Tibial nerve (tissue), 4 donors: ENCODE data around the gene ATP6AP1. TPM values are rescaled to one million over a fixed set of nuclear protein-coding genes. Genes with fewer than 3 reads are reported as not detected.

Source experiments
- DNase-seq, 2 donors: peaks; one replicate each; pipeline ENCODE4 v3.0.0-alpha.2; 2019; ENCODE audit warnings: low spot score in 2 of 2
- H3K27ac ChIP-seq, 4 donors: fragments of 200-600 bp; sonication (generic) in 3 of 4; one replicate each; pipeline ENCODE4 v1.5.1; 2017 to 2019; ENCODE audit warnings: mild to moderate bottlenecking in 1 of 4
- H3K27me3 ChIP-seq, 2 donors: fragments of 200-600 bp; sonication (generic) in 1 of 2; one replicate each; pipeline versions ENCODE4 v1.5.1 to v1.6.0; 2017 to 2019
- H3K36me3 ChIP-seq, 3 donors: fragments of 200-600 bp; sonication (generic); one replicate each; pipeline ENCODE4 v1.5.1; 2018 to 2019
- H3K4me1 ChIP-seq, 4 donors: fragments of 200-600 bp; sonication (generic) in 3 of 4; one replicate each; pipeline ENCODE4 v1.5.1; 2017 to 2019
- H3K4me3 ChIP-seq, 4 donors: fragments of 200-600 bp; sonication (generic) in 3 of 4; one replicate each; pipeline ENCODE4 v1.5.1; 2017 to 2019; ENCODE audit warnings: mild to moderate bottlenecking in 1 of 4, moderate library complexity in 1 of 4
- H3K9me3 ChIP-seq, 4 donors: fragments of 200-600 bp; sonication (generic) in 3 of 4; one replicate each; pipeline ENCODE4 v1.5.1; 2017 to 2019
- EP300 ChIP-seq, 2 donors: sonication (generic); formaldehyde crosslinking; IDR thresholded peaks; one replicate each; pipeline ENCODE4 v1.6.1; 2017; ENCODE audit warnings: antibody characterized with exemption in 2 of 2, mild to moderate bottlenecking in 1 of 2
- POLR2A ChIP-seq, 2 donors: fragments of 450-650 bp; IDR thresholded peaks; one replicate each; pipeline ENCODE4 v1.6.1; 2017; ENCODE audit warnings: antibody characterized with exemption in 2 of 2, mild to moderate bottlenecking in 2 of 2, moderate library complexity in 2 of 2
- WGBS, 2 donors: methylation state at CpG; one replicate each; pipeline ENCODE4 v1.1.5; 2018; 5-methylcytosine and 5-hydroxymethylcytosine counted together
- total RNA-seq, 4 donors: library from RNA; depleted of rRNA; stranded (reverse); fragments of >200 nt; gene quantifications; one replicate each; pipeline ENCODE4 v1.1.0, GENCODE V29; 2016
- TF ChIP-seq, protein P1 (sequence below), 5 experiments: fragments of 200-600 bp in 3 of 5; fragments of 450-650 bp in 2 of 5; sonication (generic) in 3 of 5; IDR thresholded peaks; one replicate each; pipeline ENCODE4 v1.5.1; 2016 to 2019; ENCODE audit warnings: antibody characterized with exemption in 5 of 5, mild to moderate bottlenecking in 3 of 5, moderate library complexity in 2 of 5

Gene ATP6AP1
- total RNA-seq, 4 donors from 2014 or later = 42.9 to 59.7 (median 50.4) TPM

DNA sequence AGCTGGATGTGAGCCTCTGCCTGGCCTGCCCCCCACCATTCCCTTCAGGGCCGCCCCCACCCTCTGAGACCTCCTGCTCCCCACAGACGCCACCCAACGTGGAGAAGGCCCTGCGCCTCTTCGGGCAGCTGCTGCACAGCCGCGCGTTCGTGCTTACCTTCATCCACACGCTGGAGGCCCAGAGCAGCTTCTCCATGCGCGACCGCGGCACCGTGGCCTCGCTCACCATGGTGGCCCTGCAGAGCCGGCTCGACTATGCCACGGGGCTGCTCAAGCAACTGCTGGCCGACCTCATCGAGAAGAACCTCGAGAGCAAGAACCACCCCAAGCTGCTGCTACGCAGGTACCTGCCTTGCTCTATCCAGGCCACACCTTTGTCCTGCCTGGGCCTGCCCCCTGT, 39.7 kb downstream of the ATP6AP1 start:
- WGBS, 2 donors = 95 to 100% methylated on average over 2 to 16 of the region's 23 CpGs
- H3K4me3 ChIP-seq = no peak overlapping the region
- no peaks in the 10 kb centered on the region for H3K9me3 ChIP-seq
- no peak overlapping the region for H3K27ac ChIP-seq
- H3K36me3 ChIP-seq = peaks cover 0 to 95% (median 0%) of the 10 kb centered on the region in 3 donors
- no peak for TF ChIP-seq EP300 (IDR thresholded peaks at IDR 0.05)
- TF ChIP-seq POLR2A (IDR thresholded peaks at IDR 0.05) = no peak
- TF ChIP-seq, protein P1, sequence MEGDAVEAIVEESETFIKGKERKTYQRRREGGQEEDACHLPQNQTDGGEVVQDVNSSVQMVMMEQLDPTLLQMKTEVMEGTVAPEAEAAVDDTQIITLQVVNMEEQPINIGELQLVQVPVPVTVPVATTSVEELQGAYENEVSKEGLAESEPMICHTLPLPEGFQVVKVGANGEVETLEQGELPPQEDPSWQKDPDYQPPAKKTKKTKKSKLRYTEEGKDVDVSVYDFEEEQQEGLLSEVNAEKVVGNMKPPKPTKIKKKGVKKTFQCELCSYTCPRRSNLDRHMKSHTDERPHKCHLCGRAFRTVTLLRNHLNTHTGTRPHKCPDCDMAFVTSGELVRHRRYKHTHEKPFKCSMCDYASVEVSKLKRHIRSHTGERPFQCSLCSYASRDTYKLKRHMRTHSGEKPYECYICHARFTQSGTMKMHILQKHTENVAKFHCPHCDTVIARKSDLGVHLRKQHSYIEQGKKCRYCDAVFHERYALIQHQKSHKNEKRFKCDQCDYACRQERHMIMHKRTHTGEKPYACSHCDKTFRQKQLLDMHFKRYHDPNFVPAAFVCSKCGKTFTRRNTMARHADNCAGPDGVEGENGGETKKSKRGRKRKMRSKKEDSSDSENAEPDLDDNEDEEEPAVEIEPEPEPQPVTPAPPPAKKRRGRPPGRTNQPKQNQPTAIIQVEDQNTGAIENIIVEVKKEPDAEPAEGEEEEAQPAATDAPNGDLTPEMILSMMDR (IDR thresholded peaks at IDR 0.05) = no peak
- no peaks in the 10 kb centered on the region for H3K4me1 ChIP-seq
- no peaks in the 10 kb centered on the region for H3K27me3 ChIP-seq
- DNase-seq = no peak

DNA sequence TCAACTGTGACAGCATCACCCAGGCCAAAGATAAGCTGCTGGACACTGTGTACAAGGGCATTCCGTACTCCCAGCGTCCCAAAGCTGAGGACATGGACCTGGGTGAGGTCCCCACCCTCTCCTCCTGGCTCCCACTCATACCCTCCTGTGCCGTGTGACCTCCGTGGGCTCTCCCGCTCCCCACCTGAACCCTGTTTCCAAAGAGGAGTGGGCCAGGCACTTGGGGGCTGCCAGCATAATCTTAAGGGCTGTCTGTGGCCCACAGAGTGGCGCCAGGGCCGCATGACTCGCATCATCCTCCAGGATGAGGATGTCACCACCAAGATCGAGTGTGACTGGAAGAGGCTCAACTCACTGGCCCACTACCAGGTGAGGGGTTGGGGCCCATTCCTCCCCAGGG, 40.6 kb downstream of the ATP6AP1 start:
- no peaks in the 10 kb centered on the region for H3K27me3 ChIP-seq
- no peak for DNase-seq
- no peaks in the 10 kb centered on the region for H3K9me3 ChIP-seq
- H3K4me3 ChIP-seq = no peak overlapping the region
- no peaks in the 10 kb centered on the region for H3K4me1 ChIP-seq
- TF ChIP-seq POLR2A (IDR thresholded peaks at IDR 0.05) (no peak), EP300 (IDR thresholded peaks at IDR 0.05) (no peak)
- TF ChIP-seq, protein P1 (IDR thresholded peaks at IDR 0.05) = no peak
- no peak overlapping the region for H3K27ac ChIP-seq
- 82 to 84% methylated on average over 4 to 9 of the region's 9 CpGs for WGBS, 2 donors
- peaks cover 0 to 88% (median 0%) of the 10 kb centered on the region in 3 donors for H3K36me3 ChIP-seq

DNA sequence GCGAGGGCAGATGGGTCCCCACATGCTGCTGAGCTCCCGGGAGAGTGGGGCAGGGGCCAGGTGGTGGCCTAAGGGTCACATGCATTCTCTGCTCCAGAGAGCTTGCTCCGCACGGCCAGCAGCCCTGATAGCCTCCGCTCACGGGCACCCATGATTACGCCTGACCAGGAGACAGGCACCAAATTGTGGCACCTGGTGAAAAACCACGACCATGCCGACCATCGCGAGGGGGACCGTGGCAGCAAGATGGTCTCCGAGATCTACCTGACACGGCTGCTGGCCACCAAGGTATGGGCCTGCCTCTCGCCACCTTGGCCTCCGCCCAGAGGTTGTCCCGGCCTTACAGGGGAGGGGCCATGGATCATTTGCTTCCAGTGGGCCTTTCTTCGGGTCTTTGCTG, 41.4 kb downstream of the ATP6AP1 start:
- TF ChIP-seq EP300 (IDR thresholded peaks at IDR 0.05) = no peak
- TF ChIP-seq, protein P1 (IDR thresholded peaks at IDR 0.05) = no peak
- TF ChIP-seq POLR2A (IDR thresholded peaks at IDR 0.05) = no peak
- no peaks in the 10 kb centered on the region for H3K27me3 ChIP-seq
- H3K4me1 ChIP-seq = no peaks in the 10 kb centered on the region
- 89 to 97% methylated on average over 11 to 15 of the region's 18 CpGs for WGBS, 2 donors
- peaks cover 0 to 80% (median 0%) of the 10 kb centered on the region in 3 donors for H3K36me3 ChIP-seq
- no peak overlapping the region for H3K27ac ChIP-seq
- no peak overlapping the region for H3K4me3 ChIP-seq
- H3K9me3 ChIP-seq = no peaks in the 10 kb centered on the region
- DNase-seq = no peak

- H3K4me1 ChIP-seq = no peaks in the 10 kb centered on the region
- peaks cover 0 to 75% (median 0%) of the 10 kb centered on the region in 3 donors for H3K36me3 ChIP-seq
- H3K9me3 ChIP-seq = no peaks in the 10 kb centered on the region
- no peak for DNase-seq
- 93% methylated on average over 14 of the region's 14 CpGs; no CpG with 5 or more reads in 1 of the 2 donors for WGBS, 2 donors
- no peaks in the 10 kb centered on the region for H3K27me3 ChIP-seq
- H3K4me3 ChIP-seq = no peak overlapping the region
- H3K27ac ChIP-seq = no peak overlapping the region
- TF ChIP-seq POLR2A (IDR thresholded peaks at IDR 0.05) (no peak), EP300 (IDR thresholded peaks at IDR 0.05) (no peak)
- TF ChIP-seq, protein P1 (IDR thresholded peaks at IDR 0.05) = no peak
These were observed 42.0 kb downstream of the ATP6AP1 start for GRCh38 chrX:154470434-154470833.

GRCh38 chrX:154470914-154471568, 42.6 kb downstream of the ATP6AP1 start:
- 83 to 91% methylated on average over 11 to 23 of the region's 23 CpGs for WGBS, 2 donors
- peaks cover 0 to 69% (median 0%) of the 10 kb centered on the region in 3 donors for H3K36me3 ChIP-seq
- no peak overlapping the region for H3K27ac ChIP-seq

More at GRCh38 chrX:154470914-154471568, 42.6 kb downstream of the ATP6AP1 start:
- no peaks in the 10 kb centered on the region for H3K27me3 ChIP-seq
- no peaks in the 10 kb centered on the region for H3K4me1 ChIP-seq
- no peak for TF ChIP-seq POLR2A (IDR thresholded peaks at IDR 0.05)
- TF ChIP-seq EP300 (IDR thresholded peaks at IDR 0.05) = no peak
- TF ChIP-seq, protein P1 (IDR thresholded peaks at IDR 0.05) = no peak
- H3K4me3 ChIP-seq = no peak overlapping the region
- DNase-seq = no peak
- no peaks in the 10 kb centered on the region for H3K9me3 ChIP-seq
